H1 (cell line): ENCODE results near the gene GTF2IRD1. TPM values are rescaled to one million over a fixed set of nuclear protein-coding genes. Genes with fewer than 3 reads are reported as not detected.

ENCODE experiments used
- MAX ChIP-seq: IDR thresholded peaks from 2 replicates; pipeline ENCODE4 v1.6.1; 2012; ENCODE audit warnings: inconsistent platforms
- NANOG ChIP-seq: IDR thresholded peaks from 2 replicates; pipeline ENCODE4 v1.6.1; 2011; ENCODE audit warnings: low read length, low read depth, mild to moderate bottlenecking, inconsistent platforms; ENCODE audit not compliant: insufficient read depth, poor library complexity, severe bottlenecking
- SIX5 ChIP-seq: IDR thresholded peaks from 2 replicates; pipeline ENCODE4 v1.6.1; 2011; ENCODE audit warnings: mild to moderate bottlenecking, low read depth, low read length
- SUZ12 ChIP-seq: fragments of 200-600 bp; sonication (generic); IDR thresholded peaks from 2 replicates; pipeline ENCODE4 v1.6.1; 2012; ENCODE audit warnings: mild to moderate bottlenecking, inconsistent platforms, low read length, moderate library complexity, mixed read lengths
- polyA plus RNA-seq, 7 experiments: library from polyadenylated mRNA; depleted of rRNA in 3 of 7; stranded (reverse) in 5 of 7; unstranded in 2 of 7; fragments of >200 nt in 5 of 7; fragments of 200-250 nt in 2 of 7; gene quantifications; 1 replicate in 5 of 7; 2 replicates in 1 of 7; 4 replicates in 1 of 7; pipeline versions ENCODE4 v1.2.1 to v1.2.3, GENCODE V29; 2011 to 2013; ENCODE audit warnings: missing spikeins in 2 of 7, mixed read lengths in 2 of 7
- total RNA-seq: library from RNA; stranded (reverse); fragmentation: NEBNext Ultra II Directional; extraction: Animal tissue kit (Norgen Biotek cat#: 25700); gene quantifications from 2 replicates; pipeline ENCODE4 v1.2.1, GENCODE V29; 2021

GTF2IRD1 gene
- total and polyA plus RNA-seq, 2 of the 8 experiments (the other 6 are each of a cell fraction or from before 2014, with no cell fraction given): 27.4 to 45.4 TPM

GRCh38 chr7:74407958-74408357 is 45.7 kb upstream of the GTF2IRD1 start (continued):
- TF ChIP-seq SUZ12: no peak
- TF ChIP-seq MAX: no peak
- TF ChIP-seq NANOG: no peak
- TF ChIP-seq SIX5: no peak
